Stimulated activated CD8-positive, alpha-beta memory T cell treated with anti-CD3 and anti-CD28 coated beads, Interleukin-7, amount 100 ng/mL, for 24 hours (primary cell): ENCODE measurements around the gene ADGRA3.

ENCODE experiments used
- DNase-seq: peaks from one replicate; pipeline ENCODE4 v3.0.0-alpha.2; 2020; ENCODE audit warnings: low read depth

Gene ADGRA3

GRCh38 chr4:22356987-22357596 lies 158.8 kb downstream of the ADGRA3 start:
- DNase-seq: no peak

DNA sequence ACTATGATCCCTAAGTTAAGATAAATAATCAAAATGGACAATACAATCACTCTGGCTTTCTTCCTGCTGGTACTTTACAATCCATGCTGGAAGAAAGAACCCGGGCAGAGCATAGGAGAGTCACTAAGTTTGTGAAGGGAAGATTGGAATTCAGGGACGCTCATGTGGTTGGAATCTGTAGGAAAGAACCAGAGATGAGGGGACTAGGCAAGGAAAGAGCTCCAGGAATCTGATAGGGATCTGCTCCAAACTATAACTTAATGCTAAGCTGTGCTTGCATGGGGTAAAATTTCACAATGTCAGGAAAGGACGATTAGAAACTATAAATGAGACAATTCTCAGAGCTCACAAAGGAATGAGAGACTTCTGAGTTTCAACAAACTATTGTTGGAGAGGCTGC lies 167.5 kb downstream of the ADGRA3 start:
- no peak for DNase-seq

GRCh38 chr4:22345678-22346077 lies 170.2 kb downstream of the ADGRA3 start:
- no peak for DNase-seq

DNA sequence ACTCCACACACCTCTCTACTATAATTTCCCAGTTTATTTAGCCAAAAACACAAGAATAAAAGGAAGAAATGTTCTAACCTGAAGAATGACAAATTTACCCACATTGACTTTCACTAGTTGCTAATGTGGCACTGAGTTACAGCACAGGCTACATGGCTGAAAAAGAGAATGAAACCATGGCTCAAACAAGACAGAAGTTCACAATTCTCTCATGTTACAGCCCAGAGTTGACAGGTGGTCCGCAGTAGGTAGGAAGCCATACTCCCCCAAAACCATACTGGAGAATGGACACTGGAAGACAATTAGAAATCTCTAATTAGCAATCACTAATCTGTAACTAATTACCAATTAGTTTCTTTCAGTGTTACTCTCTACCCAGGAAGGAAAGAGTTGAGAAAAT lies 170.8 kb downstream of the ADGRA3 start:
- no peak for DNase-seq

GRCh38 chr4:22343606-22344005 lies 172.3 kb downstream of the ADGRA3 start:
- no peak for DNase-seq

- DNase-seq: no peak
Measured at GRCh38 chr4:22339491-22339890, 176.4 kb downstream of the ADGRA3 start.

GRCh38 chr4:22338796-22339195 lies 177.1 kb downstream of the ADGRA3 start:
- no peak for DNase-seq
